Ishikawa (cell line): ENCODE results near the gene AGAP1.

Experiments used
- CEBPB ChIP-seq: IDR thresholded peaks from 2 replicates; pipeline ENCODE4 v1.6.1; 2012
- CREB1 ChIP-seq: IDR thresholded peaks from 2 replicates; pipeline ENCODE4 v1.6.1; 2012; ENCODE audit warnings: low read depth
- EGR1 ChIP-seq: IDR thresholded peaks from 2 replicates; pipeline ENCODE4 v1.6.1; 2012
- EP300 ChIP-seq: IDR thresholded peaks from 2 replicates; pipeline ENCODE4 v1.6.1; 2012; ENCODE audit warnings: borderline replicate concordance
- FOXM1 ChIP-seq: IDR thresholded peaks from 2 replicates; pipeline ENCODE4 v1.6.1; 2012; ENCODE audit warnings: low read depth, borderline replicate concordance
- MAX ChIP-seq: IDR thresholded peaks from 2 replicates; pipeline ENCODE4 v1.6.1; 2012
- NFIC ChIP-seq: IDR thresholded peaks from 2 replicates; pipeline ENCODE4 v1.6.1; 2012
- RAD21 ChIP-seq: IDR thresholded peaks from 2 replicates; pipeline ENCODE4 v1.6.1; 2012; ENCODE audit warnings: low read depth
- REST ChIP-seq: IDR thresholded peaks from 2 replicates; pipeline ENCODE4 v1.6.1; 2012; ENCODE audit warnings: low read depth, mild to moderate bottlenecking
- TAF1 ChIP-seq: IDR thresholded peaks from 2 replicates; pipeline ENCODE4 v1.6.1; 2012; ENCODE audit warnings: low read depth, mild to moderate bottlenecking
- TCF12 ChIP-seq: IDR thresholded peaks from 2 replicates; pipeline ENCODE4 v1.6.1; 2012; ENCODE audit warnings: low read depth
- TEAD4 ChIP-seq: IDR thresholded peaks from 2 replicates; pipeline ENCODE4 v1.6.1; 2012
- USF1 ChIP-seq: IDR thresholded peaks from 2 replicates; pipeline ENCODE4 v1.6.1; 2012
- YY1 ChIP-seq: IDR thresholded peaks from 2 replicates; pipeline ENCODE4 v1.6.1; 2012; ENCODE audit warnings: low read depth
- ZBTB7A ChIP-seq: IDR thresholded peaks from 2 replicates; pipeline ENCODE4 v1.6.1; 2012; ENCODE audit warnings: low read depth

Gene AGAP1

GRCh38 chr2:235614900-235615712 lies 121.3 kb downstream of the AGAP1 start:
- TF ChIP-seq USF1 (peak; percentile 64), YY1 (no peak)

- TF ChIP-seq USF1 (no peak), CREB1 (no peak), ZBTB7A (no peak), NFIC (no peak), TEAD4 (no peak), EP300 (no peak), TCF12 (no peak), RAD21 (no peak), FOXM1 (no peak), YY1 (no peak), MAX (no peak), EGR1 (no peak), CEBPB (no peak), TAF1 (no peak), REST (no peak)
Observed at GRCh38 chr2:235616885-235617284, 123.0 kb downstream of the AGAP1 start.

- no peak for TF ChIP-seq TAF1
- no peak for TF ChIP-seq CREB1
- no peak for TF ChIP-seq CEBPB
- TF ChIP-seq YY1: no peak
- no peak for TF ChIP-seq ZBTB7A
- TF ChIP-seq FOXM1: no peak
- no peak for TF ChIP-seq EP300
- no peak for TF ChIP-seq NFIC
- no peak for TF ChIP-seq TEAD4
- TF ChIP-seq TCF12: no peak
- no peak for TF ChIP-seq MAX
- TF ChIP-seq RAD21: no peak
- no peak for TF ChIP-seq USF1
- TF ChIP-seq EGR1: no peak
- no peak for TF ChIP-seq REST
Observed at GRCh38 chr2:235618039-235618438, 124.2 kb downstream of the AGAP1 start.

- TF ChIP-seq ZBTB7A (no peak), NFIC (no peak), FOXM1 (no peak), YY1 (no peak), EP300 (no peak), RAD21 (no peak), TCF12 (no peak), CREB1 (no peak), TEAD4 (no peak), EGR1 (no peak)
Observed at GRCh38 chr2:235619544-235619943, 125.7 kb downstream of the AGAP1 start.

GRCh38 chr2:235621736-235622135 lies 127.9 kb downstream of the AGAP1 start:
- TF ChIP-seq EGR1: no peak

GRCh38 chr2:235623111-235623510 lies 129.3 kb downstream of the AGAP1 start:
- TF ChIP-seq MAX (no peak), USF1 (no peak), TCF12 (no peak), TEAD4 (no peak), EGR1 (no peak), FOXM1 (no peak), CREB1 (no peak), YY1 (no peak), NFIC (no peak), ZBTB7A (no peak), RAD21 (no peak), EP300 (no peak), TAF1 (no peak), REST (no peak), CEBPB (no peak)
